Stimulated activated CD8-positive, alpha-beta memory T cell treated with anti-CD3 and anti-CD28 coated beads, Interleukin-15, amount 100 ng/mL, for 24 hours (primary cell): ENCODE data around the gene POFUT1.

Experiments used
- DNase-seq: peaks from one replicate; pipeline ENCODE4 v3.0.0-alpha.2; 2020; ENCODE audit warnings: low read depth

The POFUT1 gene

GRCh38 chr20:32278199-32278643, 70.5 kb downstream of the POFUT1 start:
- no peak for DNase-seq

GRCh38 chr20:32281711-32282110, 74.0 kb downstream of the POFUT1 start:
- no peak for DNase-seq

- no peak for DNase-seq
Observed at GRCh38 chr20:32282461-32282860, 74.8 kb downstream of the POFUT1 start.

GRCh38 chr20:32285082-32285620, 77.5 kb downstream of the POFUT1 start:
- DNase-seq: no peak

GRCh38 chr20:32285621-32286371, 78.1 kb downstream of the POFUT1 start:
- no peak for DNase-seq

GRCh38 chr20:32287231-32287638, 79.6 kb downstream of the POFUT1 start:
- no peak for DNase-seq
